HEK293 (cell line): Measurements from ENCODE around the gene SYNGR4.

Experiments used
- GLI2 ChIP-seq: fragments of 450-650 bp; formaldehyde crosslinking; IDR thresholded peaks from 2 replicates; pipeline ENCODE4; 2017; ENCODE audit warnings: missing biosample characterization, missing genetic modification characterization, low read depth, borderline replicate concordance
- GLIS2 ChIP-seq: fragments of 450-650 bp; formaldehyde crosslinking; IDR thresholded peaks from 2 replicates; pipeline ENCODE4 v1.5.1; 2016; ENCODE audit warnings: missing biosample characterization, missing genetic modification characterization
- IKZF3 ChIP-seq: fragments of 450-650 bp; IDR thresholded peaks from 2 replicates; pipeline ENCODE4 v1.5.0; 2018; ENCODE audit warnings: missing biosample characterization, mild to moderate bottlenecking, missing genetic modification characterization, moderate library complexity
- SP3 ChIP-seq: fragments of 450-650 bp; formaldehyde crosslinking; IDR thresholded peaks from 2 replicates; pipeline ENCODE4 v1.5.1; 2016; ENCODE audit warnings: missing biosample characterization, missing genetic modification characterization
- ZBTB8A ChIP-seq: fragments of 450-650 bp; formaldehyde crosslinking; IDR thresholded peaks from 2 replicates; pipeline ENCODE4 v1.5.1; 2016; ENCODE audit warnings: missing biosample characterization, missing genetic modification characterization
- ZFP37 ChIP-seq: fragments of 450-650 bp; formaldehyde crosslinking; IDR thresholded peaks from 2 replicates; pipeline ENCODE4 v1.5.1; 2016; ENCODE audit warnings: missing biosample characterization, missing genetic modification characterization
- ZFP41 ChIP-seq: fragments of 450-650 bp; formaldehyde crosslinking; IDR thresholded peaks from 2 replicates; pipeline ENCODE4 v1.5.1; 2016; ENCODE audit warnings: missing biosample characterization, missing genetic modification characterization, borderline replicate concordance
- ZNF114 ChIP-seq: fragments of 450-650 bp; formaldehyde crosslinking; IDR thresholded peaks from 2 replicates; pipeline ENCODE4 v1.5.0; 2017; ENCODE audit warnings: missing biosample characterization, missing genetic modification characterization
- ZNF138 ChIP-seq: fragments of 450-650 bp; formaldehyde crosslinking; IDR thresholded peaks from 2 replicates; pipeline ENCODE4 v1.5.1; 2016; ENCODE audit warnings: missing biosample characterization, missing genetic modification characterization, borderline replicate concordance
- ZNF335 ChIP-seq: fragments of 450-650 bp; formaldehyde crosslinking; conservative IDR thresholded peaks from 2 replicates; pipeline ENCODE4 v1.5.1; 2016; ENCODE audit warnings: missing biosample characterization, missing genetic modification characterization
- ZNF529 ChIP-seq: fragments of 450-650 bp; formaldehyde crosslinking; IDR thresholded peaks from 2 replicates; pipeline ENCODE4 v1.5.1; 2017; ENCODE audit warnings: missing genetic modification characterization, missing biosample characterization; ENCODE audit not compliant: insufficient replicate concordance
- ZNF549 ChIP-seq: fragments of 450-650 bp; IDR thresholded peaks from 2 replicates; pipeline ENCODE4 v1.5.1; 2018; ENCODE audit warnings: missing biosample characterization, missing genetic modification characterization, mild to moderate bottlenecking, inconsistent platforms, moderate library complexity
- ZNF561 ChIP-seq: fragments of 450-650 bp; IDR thresholded peaks from 2 replicates; pipeline ENCODE4 v1.5.1; 2018; ENCODE audit warnings: missing biosample characterization, missing genetic modification characterization, borderline replicate concordance
- ZNF658 ChIP-seq: fragments of 450-650 bp; formaldehyde crosslinking; IDR thresholded peaks from 2 replicates; pipeline ENCODE4; 2016; ENCODE audit warnings: missing biosample characterization, missing genetic modification characterization
- ZXDB ChIP-seq: fragments of 450-650 bp; formaldehyde crosslinking; IDR thresholded peaks from 2 replicates; pipeline ENCODE4 v1.5.1; 2016; ENCODE audit warnings: missing biosample characterization, missing genetic modification characterization
- TF ChIP-seq, protein P1 (sequence below): fragments of 450-650 bp; formaldehyde crosslinking; IDR thresholded peaks from 2 replicates; pipeline ENCODE4 v1.5.1; 2016; ENCODE audit warnings: missing biosample characterization, missing genetic modification characterization
- TF ChIP-seq, protein P2 (sequence below): fragments of 450-650 bp; formaldehyde crosslinking; IDR thresholded peaks from 2 replicates; pipeline ENCODE4 v1.5.1; 2016; ENCODE audit warnings: missing biosample characterization, missing genetic modification characterization
- TF ChIP-seq, protein P3 (sequence below): fragments of 450-650 bp; formaldehyde crosslinking; IDR thresholded peaks from 2 replicates; pipeline ENCODE4 v1.5.1; 2016; ENCODE audit warnings: missing biosample characterization, missing genetic modification characterization
- TF ChIP-seq, protein P4 (sequence below): fragments of 450-650 bp; formaldehyde crosslinking; IDR thresholded peaks from 2 replicates; pipeline ENCODE4 v1.5.1; 2017; ENCODE audit warnings: missing biosample characterization, mild to moderate bottlenecking, missing genetic modification characterization, moderate library complexity
- TF ChIP-seq, protein P5 (sequence below): fragments of 450-650 bp; formaldehyde crosslinking; IDR thresholded peaks from 2 replicates; pipeline ENCODE4 v1.5.1; 2016; ENCODE audit warnings: missing biosample characterization, missing genetic modification characterization
- TF ChIP-seq, protein P6 (sequence below): fragments of 450-650 bp; formaldehyde crosslinking; IDR thresholded peaks from 2 replicates; pipeline ENCODE4 v1.5.1; 2017; ENCODE audit warnings: missing biosample characterization, missing genetic modification characterization
- TF ChIP-seq, protein P7 (sequence below): fragments of 450-650 bp; formaldehyde crosslinking; IDR thresholded peaks from 2 replicates; pipeline ENCODE4 v1.5.1; 2016; ENCODE audit warnings: missing biosample characterization, missing genetic modification characterization
- TF ChIP-seq, protein P8 (sequence below): fragments of 450-650 bp; formaldehyde crosslinking; IDR thresholded peaks from 2 replicates; pipeline ENCODE4 v1.5.1; 2016; ENCODE audit warnings: missing biosample characterization, missing genetic modification characterization
- TF ChIP-seq, protein P9 (sequence below): fragments of 450-650 bp; formaldehyde crosslinking; IDR thresholded peaks from 2 replicates; pipeline ENCODE4 v1.5.1; 2017; ENCODE audit warnings: missing biosample characterization, missing genetic modification characterization

SYNGR4 gene

DNA sequence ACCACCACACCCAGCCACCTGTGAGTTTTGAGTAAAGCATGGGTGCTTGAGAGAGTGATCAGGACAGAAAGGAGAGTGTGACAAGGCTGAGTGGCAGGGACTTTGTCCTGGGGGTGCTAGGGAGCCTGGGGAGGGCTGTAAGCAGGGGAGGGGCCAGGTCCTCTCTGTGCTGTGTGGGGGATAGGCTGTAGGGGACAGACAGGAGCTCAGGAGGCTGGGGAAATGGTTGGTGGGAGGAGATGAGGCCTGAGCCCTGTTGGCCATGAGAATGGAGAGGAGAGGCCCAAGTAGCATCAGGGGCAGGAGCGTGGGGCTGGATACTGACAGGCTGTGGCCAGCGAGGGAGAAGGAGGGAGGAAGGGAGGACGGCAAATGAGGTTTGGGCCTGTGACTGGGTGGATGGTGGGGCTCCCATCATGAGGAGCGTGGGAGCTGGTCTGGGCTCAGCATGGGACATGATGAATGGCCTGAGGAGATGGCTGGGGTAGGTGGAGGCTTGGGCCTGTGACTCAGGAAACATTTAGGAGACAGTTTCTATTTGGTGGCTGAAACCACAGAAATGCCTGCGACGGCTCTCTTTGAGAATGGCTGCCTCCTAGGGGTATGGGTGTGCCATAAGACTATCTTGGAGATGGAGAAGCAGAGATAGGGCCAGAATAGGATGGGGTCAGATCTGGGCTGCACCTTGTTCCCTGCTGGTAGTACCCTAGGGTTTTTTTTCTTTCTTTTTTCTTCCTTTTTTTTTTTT is 54.3 kb downstream of the SYNGR4 start (continued):
- TF ChIP-seq, protein P1, sequence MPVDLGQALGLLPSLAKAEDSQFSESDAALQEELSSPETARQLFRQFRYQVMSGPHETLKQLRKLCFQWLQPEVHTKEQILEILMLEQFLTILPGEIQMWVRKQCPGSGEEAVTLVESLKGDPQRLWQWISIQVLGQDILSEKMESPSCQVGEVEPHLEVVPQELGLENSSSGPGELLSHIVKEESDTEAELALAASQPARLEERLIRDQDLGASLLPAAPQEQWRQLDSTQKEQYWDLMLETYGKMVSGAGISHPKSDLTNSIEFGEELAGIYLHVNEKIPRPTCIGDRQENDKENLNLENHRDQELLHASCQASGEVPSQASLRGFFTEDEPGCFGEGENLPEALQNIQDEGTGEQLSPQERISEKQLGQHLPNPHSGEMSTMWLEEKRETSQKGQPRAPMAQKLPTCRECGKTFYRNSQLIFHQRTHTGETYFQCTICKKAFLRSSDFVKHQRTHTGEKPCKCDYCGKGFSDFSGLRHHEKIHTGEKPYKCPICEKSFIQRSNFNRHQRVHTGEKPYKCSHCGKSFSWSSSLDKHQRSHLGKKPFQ (tag by site-specific recombination), result no peak
- TF ChIP-seq, protein P2, sequence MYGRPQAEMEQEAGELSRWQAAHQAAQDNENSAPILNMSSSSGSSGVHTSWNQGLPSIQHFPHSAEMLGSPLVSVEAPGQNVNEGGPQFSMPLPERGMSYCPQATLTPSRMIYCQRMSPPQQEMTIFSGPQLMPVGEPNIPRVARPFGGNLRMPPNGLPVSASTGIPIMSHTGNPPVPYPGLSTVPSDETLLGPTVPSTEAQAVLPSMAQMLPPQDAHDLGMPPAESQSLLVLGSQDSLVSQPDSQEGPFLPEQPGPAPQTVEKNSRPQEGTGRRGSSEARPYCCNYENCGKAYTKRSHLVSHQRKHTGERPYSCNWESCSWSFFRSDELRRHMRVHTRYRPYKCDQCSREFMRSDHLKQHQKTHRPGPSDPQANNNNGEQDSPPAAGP (tag by site-specific recombination), result no peak
- TF ChIP-seq, protein P3, sequence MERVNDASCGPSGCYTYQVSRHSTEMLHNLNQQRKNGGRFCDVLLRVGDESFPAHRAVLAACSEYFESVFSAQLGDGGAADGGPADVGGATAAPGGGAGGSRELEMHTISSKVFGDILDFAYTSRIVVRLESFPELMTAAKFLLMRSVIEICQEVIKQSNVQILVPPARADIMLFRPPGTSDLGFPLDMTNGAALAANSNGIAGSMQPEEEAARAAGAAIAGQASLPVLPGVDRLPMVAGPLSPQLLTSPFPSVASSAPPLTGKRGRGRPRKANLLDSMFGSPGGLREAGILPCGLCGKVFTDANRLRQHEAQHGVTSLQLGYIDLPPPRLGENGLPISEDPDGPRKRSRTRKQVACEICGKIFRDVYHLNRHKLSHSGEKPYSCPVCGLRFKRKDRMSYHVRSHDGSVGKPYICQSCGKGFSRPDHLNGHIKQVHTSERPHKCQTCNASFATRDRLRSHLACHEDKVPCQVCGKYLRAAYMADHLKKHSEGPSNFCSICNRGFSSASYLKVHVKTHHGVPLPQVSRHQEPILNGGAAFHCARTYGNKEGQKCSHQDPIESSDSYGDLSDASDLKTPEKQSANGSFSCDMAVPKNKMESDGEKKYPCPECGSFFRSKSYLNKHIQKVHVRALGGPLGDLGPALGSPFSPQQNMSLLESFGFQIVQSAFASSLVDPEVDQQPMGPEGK (tag by site-specific recombination), result peak; percentile 48; the same call in 1 of the 2 replicates
- no peak for TF ChIP-seq ZBTB8A (tag by site-specific recombination)
- no peak for TF ChIP-seq IKZF3 (tag by site-specific recombination)
- TF ChIP-seq ZNF549 (tag by site-specific recombination), result no peak
- no peak for TF ChIP-seq ZFP37 (tag by site-specific recombination)
- no peak for TF ChIP-seq ZNF658
- no peak for TF ChIP-seq ZNF335 (tag by site-specific recombination)
- 0 out of 2 replicates have a peak, but pooled peaks have one; percentile 20 for TF ChIP-seq GLIS2 (tag by site-specific recombination)
- no peak for TF ChIP-seq ZNF138
- TF ChIP-seq ZNF114, result no peak
- TF ChIP-seq, protein P4, sequence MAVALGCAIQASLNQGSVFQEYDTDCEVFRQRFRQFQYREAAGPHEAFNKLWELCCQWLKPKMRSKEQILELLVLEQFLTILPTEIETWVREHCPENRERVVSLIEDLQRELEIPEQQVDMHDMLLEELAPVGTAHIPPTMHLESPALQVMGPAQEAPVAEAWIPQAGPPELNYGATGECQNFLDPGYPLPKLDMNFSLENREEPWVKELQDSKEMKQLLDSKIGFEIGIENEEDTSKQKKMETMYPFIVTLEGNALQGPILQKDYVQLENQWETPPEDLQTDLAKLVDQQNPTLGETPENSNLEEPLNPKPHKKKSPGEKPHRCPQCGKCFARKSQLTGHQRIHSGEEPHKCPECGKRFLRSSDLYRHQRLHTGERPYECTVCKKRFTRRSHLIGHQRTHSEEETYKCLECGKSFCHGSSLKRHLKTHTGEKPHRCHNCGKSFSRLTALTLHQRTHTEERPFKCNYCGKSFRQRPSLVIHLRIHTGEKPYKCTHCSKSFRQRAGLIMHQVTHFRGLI (tag by site-specific recombination), result peak; percentile 49; the same call in 1 of the 2 replicates
- no peak for TF ChIP-seq ZFP41
- TF ChIP-seq, protein P5, sequence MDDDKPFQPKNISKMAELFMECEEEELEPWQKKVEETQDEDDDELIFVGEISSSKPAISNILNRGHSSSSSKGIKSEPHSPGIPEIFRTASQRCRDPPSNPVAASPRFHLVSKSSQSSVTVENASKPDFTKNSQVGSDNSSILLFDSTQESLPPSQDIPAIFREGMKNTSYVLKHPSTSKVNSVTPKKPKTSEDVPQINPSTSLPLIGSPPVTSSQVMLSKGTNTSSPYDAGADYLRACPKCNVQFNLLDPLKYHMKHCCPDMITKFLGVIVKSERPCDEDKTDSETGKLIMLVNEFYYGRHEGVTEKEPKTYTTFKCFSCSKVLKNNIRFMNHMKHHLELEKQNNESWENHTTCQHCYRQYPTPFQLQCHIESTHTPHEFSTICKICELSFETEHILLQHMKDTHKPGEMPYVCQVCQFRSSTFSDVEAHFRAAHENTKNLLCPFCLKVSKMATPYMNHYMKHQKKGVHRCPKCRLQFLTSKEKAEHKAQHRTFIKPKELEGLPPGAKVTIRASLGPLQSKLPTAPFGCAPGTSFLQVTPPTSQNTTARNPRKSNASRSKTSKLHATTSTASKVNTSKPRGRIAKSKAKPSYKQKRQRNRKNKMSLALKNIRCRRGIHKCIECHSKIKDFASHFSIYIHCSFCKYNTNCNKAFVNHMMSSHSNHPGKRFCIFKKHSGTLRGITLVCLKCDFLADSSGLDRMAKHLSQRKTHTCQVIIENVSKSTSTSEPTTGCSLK (tag by site-specific recombination), result no peak
- TF ChIP-seq SP3 (tag by site-specific recombination), result no peak
- TF ChIP-seq ZXDB, result no peak
- TF ChIP-seq ZNF529 (tag by site-specific recombination), result no peak
- TF ChIP-seq, protein P6, sequence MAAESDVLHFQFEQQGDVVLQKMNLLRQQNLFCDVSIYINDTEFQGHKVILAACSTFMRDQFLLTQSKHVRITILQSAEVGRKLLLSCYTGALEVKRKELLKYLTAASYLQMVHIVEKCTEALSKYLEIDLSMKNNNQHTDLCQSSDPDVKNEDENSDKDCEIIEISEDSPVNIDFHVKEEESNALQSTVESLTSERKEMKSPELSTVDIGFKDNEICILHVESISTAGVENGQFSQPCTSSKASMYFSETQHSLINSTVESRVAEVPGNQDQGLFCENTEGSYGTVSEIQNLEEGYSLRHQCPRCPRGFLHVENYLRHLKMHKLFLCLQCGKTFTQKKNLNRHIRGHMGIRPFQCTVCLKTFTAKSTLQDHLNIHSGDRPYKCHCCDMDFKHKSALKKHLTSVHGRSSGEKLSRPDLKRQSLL (tag by site-specific recombination), result no peak
- TF ChIP-seq, protein P7, sequence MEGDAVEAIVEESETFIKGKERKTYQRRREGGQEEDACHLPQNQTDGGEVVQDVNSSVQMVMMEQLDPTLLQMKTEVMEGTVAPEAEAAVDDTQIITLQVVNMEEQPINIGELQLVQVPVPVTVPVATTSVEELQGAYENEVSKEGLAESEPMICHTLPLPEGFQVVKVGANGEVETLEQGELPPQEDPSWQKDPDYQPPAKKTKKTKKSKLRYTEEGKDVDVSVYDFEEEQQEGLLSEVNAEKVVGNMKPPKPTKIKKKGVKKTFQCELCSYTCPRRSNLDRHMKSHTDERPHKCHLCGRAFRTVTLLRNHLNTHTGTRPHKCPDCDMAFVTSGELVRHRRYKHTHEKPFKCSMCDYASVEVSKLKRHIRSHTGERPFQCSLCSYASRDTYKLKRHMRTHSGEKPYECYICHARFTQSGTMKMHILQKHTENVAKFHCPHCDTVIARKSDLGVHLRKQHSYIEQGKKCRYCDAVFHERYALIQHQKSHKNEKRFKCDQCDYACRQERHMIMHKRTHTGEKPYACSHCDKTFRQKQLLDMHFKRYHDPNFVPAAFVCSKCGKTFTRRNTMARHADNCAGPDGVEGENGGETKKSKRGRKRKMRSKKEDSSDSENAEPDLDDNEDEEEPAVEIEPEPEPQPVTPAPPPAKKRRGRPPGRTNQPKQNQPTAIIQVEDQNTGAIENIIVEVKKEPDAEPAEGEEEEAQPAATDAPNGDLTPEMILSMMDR (tag by site-specific recombination), result 0 out of 2 replicates have a peak, but pooled peaks have one; percentile 25
- TF ChIP-seq, protein P8, sequence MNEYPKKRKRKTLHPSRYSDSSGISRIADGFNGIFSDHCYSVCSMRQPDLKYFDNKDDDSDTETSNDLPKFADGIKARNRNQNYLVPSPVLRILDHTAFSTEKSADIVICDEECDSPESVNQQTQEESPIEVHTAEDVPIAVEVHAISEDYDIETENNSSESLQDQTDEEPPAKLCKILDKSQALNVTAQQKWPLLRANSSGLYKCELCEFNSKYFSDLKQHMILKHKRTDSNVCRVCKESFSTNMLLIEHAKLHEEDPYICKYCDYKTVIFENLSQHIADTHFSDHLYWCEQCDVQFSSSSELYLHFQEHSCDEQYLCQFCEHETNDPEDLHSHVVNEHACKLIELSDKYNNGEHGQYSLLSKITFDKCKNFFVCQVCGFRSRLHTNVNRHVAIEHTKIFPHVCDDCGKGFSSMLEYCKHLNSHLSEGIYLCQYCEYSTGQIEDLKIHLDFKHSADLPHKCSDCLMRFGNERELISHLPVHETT (tag by site-specific recombination), result no peak
- no peak for TF ChIP-seq GLI2 (tag by site-specific recombination)
- TF ChIP-seq ZNF561 (tag by site-specific recombination), result no peak
- TF ChIP-seq, protein P9, sequence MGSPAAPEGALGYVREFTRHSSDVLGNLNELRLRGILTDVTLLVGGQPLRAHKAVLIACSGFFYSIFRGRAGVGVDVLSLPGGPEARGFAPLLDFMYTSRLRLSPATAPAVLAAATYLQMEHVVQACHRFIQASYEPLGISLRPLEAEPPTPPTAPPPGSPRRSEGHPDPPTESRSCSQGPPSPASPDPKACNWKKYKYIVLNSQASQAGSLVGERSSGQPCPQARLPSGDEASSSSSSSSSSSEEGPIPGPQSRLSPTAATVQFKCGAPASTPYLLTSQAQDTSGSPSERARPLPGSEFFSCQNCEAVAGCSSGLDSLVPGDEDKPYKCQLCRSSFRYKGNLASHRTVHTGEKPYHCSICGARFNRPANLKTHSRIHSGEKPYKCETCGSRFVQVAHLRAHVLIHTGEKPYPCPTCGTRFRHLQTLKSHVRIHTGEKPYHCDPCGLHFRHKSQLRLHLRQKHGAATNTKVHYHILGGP (tag by site-specific recombination), result no peak
